Fibroblast of lung (primary cell): ENCODE results near the gene GPATCH1. TPM values are rescaled to one million over a fixed set of nuclear protein-coding genes. Genes with fewer than 3 reads are reported as not detected.
"Not testable (repeated sequence)": the region's sequence is repeated elsewhere in the genome, so short reads cannot be mapped to it uniquely, and the experiment has no call there.

Source experiments
- DNase-seq, 2 donors: peaks; one replicate each; pipeline versions ENCODE4 v3.0.0 to v3.0.0-alpha.2; 2010; ENCODE audit warnings: low read depth in 2 of 2
- H2AFZ ChIP-seq: 2 replicates; pipeline ENCODE4 v1.5.1; 2012; ENCODE audit warnings: low read length, control low read depth, inconsistent platforms
- H3K27ac ChIP-seq: 2 replicates; pipeline ENCODE4 v1.5.1; 2011; ENCODE audit warnings: low read length, control low read depth; ENCODE audit not compliant: insufficient read depth
- H3K27me3 ChIP-seq: 2 replicates; pipeline ENCODE4 v1.5.1; 2011; ENCODE audit warnings: mild to moderate bottlenecking, low read length; ENCODE audit not compliant: control insufficient read depth, insufficient read depth
- H3K36me3 ChIP-seq: 2 replicates; pipeline ENCODE4 v1.5.1; 2011; ENCODE audit warnings: low read length; ENCODE audit not compliant: control insufficient read depth, insufficient read depth
- H3K4me1 ChIP-seq: 2 replicates; pipeline ENCODE4 v1.5.1; 2011; ENCODE audit warnings: low read length; ENCODE audit not compliant: control insufficient read depth, insufficient read depth; ENCODE audit errors: extremely low read depth
- H3K4me2 ChIP-seq: 2 replicates; pipeline ENCODE4 v1.5.1; 2011; ENCODE audit warnings: low read length, control low read depth; ENCODE audit not compliant: insufficient read depth; ENCODE audit errors: extremely low read depth
- H3K4me3 ChIP-seq, 4 experiments: fragments of 200-600 bp in 1 of 4; sonication (generic) in 1 of 4; replicated peaks in 1 of 4; 2 replicates each; pipeline ENCODE4 v1.5.1; 2011 to 2016; ENCODE audit warnings: low read length in 4 of 4, low read depth in 3 of 4, mild to moderate bottlenecking in 3 of 4, control low read depth in 2 of 4, inconsistent platforms in 1 of 4, mixed read lengths in 1 of 4; ENCODE audit not compliant: insufficient read depth in 1 of 4; ENCODE audit errors: control extremely low read depth in 1 of 4
- H3K79me2 ChIP-seq: 2 replicates; pipeline ENCODE4 v1.5.1; 2012; ENCODE audit warnings: mild to moderate bottlenecking, low read length, inconsistent platforms; ENCODE audit not compliant: control insufficient read depth, insufficient read depth
- H3K9ac ChIP-seq: 2 replicates; pipeline ENCODE4 v1.5.1; 2011; ENCODE audit warnings: mild to moderate bottlenecking, low read length, control low read depth; ENCODE audit not compliant: insufficient read depth
- H3K9me3 ChIP-seq: 2 replicates; pipeline ENCODE4 v1.5.1; 2012; ENCODE audit warnings: low read depth, low read length; ENCODE audit not compliant: control insufficient read depth, insufficient read depth
- H4K20me1 ChIP-seq: 2 replicates; pipeline ENCODE4 v1.5.1; 2011; ENCODE audit warnings: low read length; ENCODE audit not compliant: control insufficient read depth, insufficient read depth; ENCODE audit errors: extremely low read depth
- CTCF ChIP-seq, 2 donors: IDR thresholded peaks in 1 of 2; conservative IDR thresholded peaks in 1 of 2; 1 replicate in 1 of 2; 2 replicates in 1 of 2; pipeline ENCODE4 v1.5.1; 2011 to 2012; ENCODE audit warnings: low read length in 2 of 2, control low read depth in 1 of 2, inconsistent platforms in 1 of 2, low read depth in 1 of 2, mild to moderate bottlenecking in 1 of 2
- EZH2 ChIP-seq: IDR thresholded peaks from 2 replicates; pipeline ENCODE4 v1.5.1; 2012; ENCODE audit warnings: low read length, control low read depth, mild to moderate bottlenecking; ENCODE audit errors: missing control alignments
- polyA minus RNA-seq: library from RNA; depleted of rRNA, polyadenylated mRNA; stranded (reverse); fragments of >200 nt; gene quantifications from 2 replicates; pipeline ENCODE4 v1.2.3, GENCODE V29; 2011; ENCODE audit warnings: low replicate concordance
- polyA plus RNA-seq, 2 donors: library from polyadenylated mRNA; depleted of rRNA in 1 of 2; stranded (reverse) in 1 of 2; unstranded in 1 of 2; fragments of >200 nt; gene quantifications; 2 replicates each; pipeline ENCODE4 v1.2.1, GENCODE V29; 2011 to 2012; ENCODE audit warnings: missing spikeins in 1 of 2
- total RNA-seq: library from RNA; depleted of rRNA; stranded (reverse); fragments of >200 nt; gene quantifications from 2 replicates; pipeline ENCODE4 v1.2.1, GENCODE V29; 2014

Gene GPATCH1
- total RNA-seq (6.3 and 8.0 TPM in 2 replicates), polyA plus RNA-seq (5.4 and 5.6 TPM in 2 replicates), polyA minus RNA-seq (1.1 and 9.9 TPM in 2 replicates)
- 4.1 and 4.7 TPM in 2 replicates for polyA plus RNA-seq (2012)

GRCh38 chr19:33080761-33081681 is at the start of gene GPATCH1:
GPATCH1 (plus strand) TSS chr19:33081181; CDS start chr19:33081194, 13 bp downstream.
- Histone ChIP-seq H3K27ac (peak within 1 kb of the TSS; percentile 80), H3K4me2 (peak within 1 kb of the TSS; percentile 96), H4K20me1 (no peaks in the 10 kb centered on the region), H3K9ac (peak within 1 kb of the TSS; percentile 87), H3K79me2 (peaks cover 14% of the 10 kb centered on the region), H3K27me3 (no peaks in the 10 kb centered on the region), H2AFZ (peak within 1 kb of the TSS; percentile 95), H3K9me3 (no peaks in the 10 kb centered on the region), H3K4me3 (peak within 1 kb of the TSS; percentile 78 to 97 (median 95)), H3K36me3 (no peaks in the 10 kb centered on the region), H3K4me1 (peaks cover 9% of the 10 kb centered on the region)
- TF ChIP-seq EZH2 (no peak), CTCF (conservative IDR thresholded peaks at IDR 0.05 in 1 of 2, IDR thresholded peaks at IDR 0.05 in 1 of 2; ENCODE audit: low read depth in 1 of 2, low read length in 2 of 2) (no peak)
- peak; percentile 78 to 86 for DNase-seq

- Histone ChIP-seq H4K20me1 (no peaks in the 10 kb centered on the region), H3K4me1 (no peaks in the 10 kb centered on the region), H3K79me2 (no peaks in the 10 kb centered on the region), H3K27ac (no peak overlapping the region), H2AFZ (no peak overlapping the region), H3K36me3 (no peaks in the 10 kb centered on the region), H3K4me3 (no peak overlapping the region), H3K9ac (no peak overlapping the region), H3K9me3 (no peaks in the 10 kb centered on the region), H3K27me3 (no peaks in the 10 kb centered on the region), H3K4me2 (no peak overlapping the region)
- TF ChIP-seq CTCF (conservative IDR thresholded peaks at IDR 0.05 in 1 of 2, IDR thresholded peaks at IDR 0.05 in 1 of 2; ENCODE audit: low read depth in 1 of 2, low read length in 2 of 2) (no peak), EZH2 (no peak)
- DNase-seq: no peak
Observed at GRCh38 chr19:33032218-33032781, 48.7 kb upstream of the GPATCH1 start.

GRCh38 chr19:33035461-33035860 is 45.5 kb upstream of the GPATCH1 start:
- Histone ChIP-seq H3K9me3 (no peaks in the 10 kb centered on the region), H3K4me2 (no peak overlapping the region), H3K27ac (no peak overlapping the region), H3K4me1 (no peaks in the 10 kb centered on the region), H3K36me3 (no peaks in the 10 kb centered on the region), H2AFZ (no peak overlapping the region), H4K20me1 (no peaks in the 10 kb centered on the region), H3K4me3 (no peak overlapping the region), H3K79me2 (no peaks in the 10 kb centered on the region), H3K27me3 (no peaks in the 10 kb centered on the region), H3K9ac (no peak overlapping the region)
- DNase-seq: no peak
- no peak for TF ChIP-seq EZH2
- TF ChIP-seq CTCF (conservative IDR thresholded peaks at IDR 0.05 in 1 of 2, IDR thresholded peaks at IDR 0.05 in 1 of 2; ENCODE audit: low read depth in 1 of 2, low read length in 2 of 2): no peak

- not testable (repeated sequence) for H3K9ac ChIP-seq, H3K9me3 ChIP-seq, H3K4me2 ChIP-seq, H4K20me1 ChIP-seq, H3K4me3 ChIP-seq, H3K4me1 ChIP-seq, H3K27ac ChIP-seq, H3K79me2 ChIP-seq, H2AFZ ChIP-seq, H3K36me3 ChIP-seq, H3K27me3 ChIP-seq, DNase-seq
Observed at GRCh38 chr19:33036370-33037167, 44.4 kb upstream of the GPATCH1 start.
